Measurements from ENCODE around the gene CAPN7.

DNA sequence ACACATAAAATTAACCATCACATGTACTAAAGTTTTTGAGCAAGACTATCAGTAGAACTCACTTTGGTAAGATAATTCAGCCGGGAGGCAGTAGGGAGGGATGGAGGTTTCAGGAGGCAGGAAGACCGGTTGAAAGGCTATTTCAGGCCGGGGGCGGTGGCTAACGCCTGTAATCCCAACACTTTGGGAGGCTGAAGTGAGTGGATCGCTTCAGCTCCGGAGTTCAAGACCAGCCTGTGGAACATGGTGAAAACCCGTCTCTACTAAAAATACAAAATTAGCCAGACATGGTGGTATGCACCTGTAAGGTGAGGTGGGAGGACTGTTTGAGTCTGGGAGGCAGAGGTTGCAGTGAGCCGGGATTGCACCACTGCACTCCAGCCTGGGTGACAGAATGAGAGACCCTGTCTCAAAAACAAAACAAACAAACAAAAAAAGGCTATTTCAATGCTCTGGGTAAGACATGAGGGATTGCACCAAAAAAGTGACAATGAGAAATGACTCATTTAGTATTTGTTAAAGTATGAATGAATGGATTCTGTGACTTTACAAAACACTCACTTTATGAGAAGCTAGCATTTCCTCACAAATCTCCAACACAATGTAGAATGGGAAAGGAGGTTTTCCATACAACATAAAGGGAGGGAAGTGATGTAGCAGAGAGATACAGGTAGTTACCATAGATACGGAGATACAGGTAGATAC is 82.4 kb downstream of the CAPN7 start:
- TF ChIP-seq, protein P1, sequence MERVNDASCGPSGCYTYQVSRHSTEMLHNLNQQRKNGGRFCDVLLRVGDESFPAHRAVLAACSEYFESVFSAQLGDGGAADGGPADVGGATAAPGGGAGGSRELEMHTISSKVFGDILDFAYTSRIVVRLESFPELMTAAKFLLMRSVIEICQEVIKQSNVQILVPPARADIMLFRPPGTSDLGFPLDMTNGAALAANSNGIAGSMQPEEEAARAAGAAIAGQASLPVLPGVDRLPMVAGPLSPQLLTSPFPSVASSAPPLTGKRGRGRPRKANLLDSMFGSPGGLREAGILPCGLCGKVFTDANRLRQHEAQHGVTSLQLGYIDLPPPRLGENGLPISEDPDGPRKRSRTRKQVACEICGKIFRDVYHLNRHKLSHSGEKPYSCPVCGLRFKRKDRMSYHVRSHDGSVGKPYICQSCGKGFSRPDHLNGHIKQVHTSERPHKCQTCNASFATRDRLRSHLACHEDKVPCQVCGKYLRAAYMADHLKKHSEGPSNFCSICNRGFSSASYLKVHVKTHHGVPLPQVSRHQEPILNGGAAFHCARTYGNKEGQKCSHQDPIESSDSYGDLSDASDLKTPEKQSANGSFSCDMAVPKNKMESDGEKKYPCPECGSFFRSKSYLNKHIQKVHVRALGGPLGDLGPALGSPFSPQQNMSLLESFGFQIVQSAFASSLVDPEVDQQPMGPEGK (CRISPR knock-in tag; IDR thresholded peaks at IDR 0.05; ENCODE audit: borderline replicate concordance): no peak
- TF ChIP-seq OSR1 (CRISPR knock-in tag; IDR thresholded peaks at IDR 0.05): no peak
- no peak for TF ChIP-seq ZNF8 (CRISPR knock-in tag; IDR thresholded peaks at IDR 0.05)
- TF ChIP-seq TOX (CRISPR knock-in tag; IDR thresholded peaks at IDR 0.05; ENCODE audit: borderline replicate concordance): no peak

All from SK-N-SH treated with all-trans-retinoic acid at 6 μM for 48 hours (cell line).